ENCODE measurements around the gene LCN9. TPM values are rescaled to one million over a fixed set of nuclear protein-coding genes. Genes with fewer than 3 reads are reported as not detected.

LCN9 gene
- total and polyA plus RNA-seq, 4 donors: not detected

DNA sequence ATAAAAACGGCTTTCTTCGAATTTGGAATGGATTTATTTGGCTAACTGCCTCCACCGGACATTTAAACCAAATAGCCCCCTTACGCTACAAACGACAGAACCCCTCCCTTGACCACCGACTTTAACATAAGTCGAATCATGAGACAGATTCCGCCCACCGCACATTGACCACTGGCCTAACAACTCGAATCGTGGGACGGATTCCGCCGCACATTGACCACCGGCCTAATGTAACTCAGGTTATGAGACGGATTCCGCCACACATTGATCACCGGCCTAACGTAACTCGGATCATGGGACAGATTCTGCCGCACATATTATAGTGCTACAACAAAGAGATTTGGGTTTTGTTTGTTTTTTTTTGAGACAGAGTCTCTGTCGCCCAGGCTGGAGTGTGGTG, 2.7 kb upstream of the LCN9 start:
- no peaks in the 10 kb centered on the region for H3K36me3 ChIP-seq (ENCODE audit: control insufficient read depth in 4 of 4, insufficient read depth in 4 of 4, low read length in 4 of 4)
- whole genome bisulfite sequencing, 2 donors: 91 to 93% methylated on average over 22 of the region's 22 CpGs
- H3K9ac ChIP-seq (ENCODE audit: insufficient read depth in 1 of 2, low read length in 2 of 2): no peak overlapping the region
- no peaks in the 10 kb centered on the region for H3K27me3 ChIP-seq (ENCODE audit: control insufficient read depth in 3 of 3, insufficient read depth in 3 of 3, low read length in 2 of 3)
- no peak for DNase-seq
- no peak for ATAC-seq (ENCODE audit: insufficient read depth, low FRiP score)
- peaks cover 0 to 1% (median 0%) of the 10 kb centered on the region in 4 donors for H3K9me3 ChIP-seq (ENCODE audit: control insufficient read depth in 4 of 4, insufficient read depth in 3 of 4, low read length in 3 of 4)
- no peak overlapping the region for H3K27ac ChIP-seq (ENCODE audit: low read depth in 1 of 2, low read length in 1 of 2)
- TF ChIP-seq, protein P1, sequence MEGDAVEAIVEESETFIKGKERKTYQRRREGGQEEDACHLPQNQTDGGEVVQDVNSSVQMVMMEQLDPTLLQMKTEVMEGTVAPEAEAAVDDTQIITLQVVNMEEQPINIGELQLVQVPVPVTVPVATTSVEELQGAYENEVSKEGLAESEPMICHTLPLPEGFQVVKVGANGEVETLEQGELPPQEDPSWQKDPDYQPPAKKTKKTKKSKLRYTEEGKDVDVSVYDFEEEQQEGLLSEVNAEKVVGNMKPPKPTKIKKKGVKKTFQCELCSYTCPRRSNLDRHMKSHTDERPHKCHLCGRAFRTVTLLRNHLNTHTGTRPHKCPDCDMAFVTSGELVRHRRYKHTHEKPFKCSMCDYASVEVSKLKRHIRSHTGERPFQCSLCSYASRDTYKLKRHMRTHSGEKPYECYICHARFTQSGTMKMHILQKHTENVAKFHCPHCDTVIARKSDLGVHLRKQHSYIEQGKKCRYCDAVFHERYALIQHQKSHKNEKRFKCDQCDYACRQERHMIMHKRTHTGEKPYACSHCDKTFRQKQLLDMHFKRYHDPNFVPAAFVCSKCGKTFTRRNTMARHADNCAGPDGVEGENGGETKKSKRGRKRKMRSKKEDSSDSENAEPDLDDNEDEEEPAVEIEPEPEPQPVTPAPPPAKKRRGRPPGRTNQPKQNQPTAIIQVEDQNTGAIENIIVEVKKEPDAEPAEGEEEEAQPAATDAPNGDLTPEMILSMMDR (IDR thresholded peaks at IDR 0.05; ENCODE audit: control extremely low read depth, extremely low read depth): no peak
- no peak overlapping the region for H3K4me3 ChIP-seq
- no peaks in the 10 kb centered on the region for H3K4me1 ChIP-seq (ENCODE audit: control insufficient read depth in 5 of 5, insufficient read depth in 5 of 5, low read length in 5 of 5)

DNA sequence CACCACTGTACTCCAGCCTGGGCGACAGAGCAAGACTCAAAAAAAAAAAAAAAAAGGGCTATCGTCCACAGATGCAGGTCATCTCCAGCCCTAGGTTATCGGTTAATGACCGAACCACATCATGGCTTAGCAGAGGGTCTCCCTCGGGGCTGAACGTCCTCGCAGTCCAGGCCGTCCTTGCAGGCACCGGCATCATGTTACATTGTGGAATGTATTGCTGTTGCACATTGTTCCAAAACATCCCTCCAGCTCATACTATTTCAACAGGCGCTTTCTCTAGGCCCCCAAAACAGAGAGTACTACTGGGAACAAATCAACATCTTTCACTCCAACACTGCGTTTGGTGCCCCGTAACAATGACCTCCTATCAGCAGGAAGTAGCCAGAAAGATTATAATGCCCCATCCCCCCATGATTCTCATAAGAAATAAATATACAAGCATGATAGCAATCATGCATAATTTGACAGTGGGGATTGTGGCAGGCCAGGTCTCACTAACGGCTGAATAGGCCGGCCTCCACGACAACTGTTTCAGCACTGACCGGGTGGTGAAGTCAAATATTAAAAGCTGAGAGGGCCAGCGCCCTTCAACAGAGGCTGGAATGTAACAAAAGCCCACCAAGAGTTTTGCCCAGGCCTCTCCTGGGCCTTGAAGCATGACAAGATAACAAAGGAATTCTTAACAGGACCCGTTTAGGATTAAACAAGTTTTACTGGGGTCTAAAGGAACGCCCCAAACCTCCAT, 1.1 kb upstream of the LCN9 start:
- peaks cover 0 to 1% (median 0%) of the 10 kb centered on the region in 4 donors for H3K9me3 ChIP-seq (ENCODE audit: control insufficient read depth in 4 of 4, insufficient read depth in 3 of 4, low read length in 3 of 4)
- ATAC-seq (ENCODE audit: insufficient read depth, low FRiP score) (no peak), DNase-seq (peak in 2 of 3 donors; percentile 18 to 23)
- no peak overlapping the region for H3K4me3 ChIP-seq
- H3K36me3 ChIP-seq (ENCODE audit: control insufficient read depth in 4 of 4, insufficient read depth in 4 of 4, low read length in 4 of 4): no peaks in the 10 kb centered on the region
- no peaks in the 10 kb centered on the region for H3K4me1 ChIP-seq (ENCODE audit: control insufficient read depth in 5 of 5, insufficient read depth in 5 of 5, low read length in 5 of 5)
- TF ChIP-seq, protein P1 (IDR thresholded peaks at IDR 0.05; ENCODE audit: control extremely low read depth, extremely low read depth): no peak
- no peak overlapping the region for H3K27ac ChIP-seq (ENCODE audit: low read depth in 1 of 2, low read length in 1 of 2)
- WGBS, 2 donors: 53 to 69% methylated on average over 18 to 19 of the region's 19 CpGs
- H3K27me3 ChIP-seq (ENCODE audit: control insufficient read depth in 3 of 3, insufficient read depth in 3 of 3, low read length in 2 of 3): peaks cover 0 to 3% (median 0%) of the 10 kb centered on the region in 3 donors
- H3K9ac ChIP-seq (ENCODE audit: insufficient read depth in 1 of 2, low read length in 2 of 2): no peak overlapping the region

DNA sequence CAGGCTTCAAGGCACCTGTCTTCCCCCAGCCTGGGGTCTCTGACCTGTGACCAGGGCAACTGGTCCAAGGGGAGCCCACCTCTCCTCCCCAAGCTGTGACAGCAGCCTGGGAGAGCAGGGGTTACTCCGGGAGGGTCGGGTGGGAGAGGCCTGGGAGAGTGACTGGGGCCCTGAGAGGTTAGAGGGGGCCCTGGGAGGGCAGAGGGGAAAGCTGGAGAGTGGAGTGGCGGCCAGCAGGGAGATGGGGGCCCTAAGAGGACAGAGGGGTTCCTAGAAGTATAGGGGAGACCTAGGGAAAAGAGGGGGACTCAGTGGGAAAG, 302 bp downstream of the LCN9 start:
- H3K27me3 ChIP-seq (ENCODE audit: control insufficient read depth in 3 of 3, insufficient read depth in 3 of 3, low read length in 2 of 3): peaks cover 0 to 3% (median 0%) of the 10 kb centered on the region in 3 donors
- H3K9ac ChIP-seq (ENCODE audit: insufficient read depth in 1 of 2, low read length in 2 of 2): no peak overlapping the region
- TF ChIP-seq, protein P1 (IDR thresholded peaks at IDR 0.05; ENCODE audit: control extremely low read depth, extremely low read depth): no peak
- ATAC-seq (ENCODE audit: insufficient read depth, low FRiP score) (no peak), DNase-seq (no peak)
- H3K4me1 ChIP-seq (ENCODE audit: control insufficient read depth in 5 of 5, insufficient read depth in 5 of 5, low read length in 5 of 5): no peaks in the 10 kb centered on the region
- WGBS, 2 donors: 55 to 64% methylated on average over 3 of the region's 3 CpGs
- no peaks in the 10 kb centered on the region for H3K36me3 ChIP-seq (ENCODE audit: control insufficient read depth in 4 of 4, insufficient read depth in 4 of 4, low read length in 4 of 4)
- H3K4me3 ChIP-seq: no peak overlapping the region
- no peak overlapping the region for H3K27ac ChIP-seq (ENCODE audit: low read depth in 1 of 2, low read length in 1 of 2)
- H3K9me3 ChIP-seq (ENCODE audit: control insufficient read depth in 4 of 4, insufficient read depth in 3 of 4, low read length in 3 of 4): peaks cover 0 to 1% (median 0%) of the 10 kb centered on the region in 4 donors
